ENCODE measurements around the gene ELK4.

GRCh38 chr1:205592443-205593003, 39.3 kb downstream of the ELK4 start:
- TF ChIP-seq, protein P1, sequence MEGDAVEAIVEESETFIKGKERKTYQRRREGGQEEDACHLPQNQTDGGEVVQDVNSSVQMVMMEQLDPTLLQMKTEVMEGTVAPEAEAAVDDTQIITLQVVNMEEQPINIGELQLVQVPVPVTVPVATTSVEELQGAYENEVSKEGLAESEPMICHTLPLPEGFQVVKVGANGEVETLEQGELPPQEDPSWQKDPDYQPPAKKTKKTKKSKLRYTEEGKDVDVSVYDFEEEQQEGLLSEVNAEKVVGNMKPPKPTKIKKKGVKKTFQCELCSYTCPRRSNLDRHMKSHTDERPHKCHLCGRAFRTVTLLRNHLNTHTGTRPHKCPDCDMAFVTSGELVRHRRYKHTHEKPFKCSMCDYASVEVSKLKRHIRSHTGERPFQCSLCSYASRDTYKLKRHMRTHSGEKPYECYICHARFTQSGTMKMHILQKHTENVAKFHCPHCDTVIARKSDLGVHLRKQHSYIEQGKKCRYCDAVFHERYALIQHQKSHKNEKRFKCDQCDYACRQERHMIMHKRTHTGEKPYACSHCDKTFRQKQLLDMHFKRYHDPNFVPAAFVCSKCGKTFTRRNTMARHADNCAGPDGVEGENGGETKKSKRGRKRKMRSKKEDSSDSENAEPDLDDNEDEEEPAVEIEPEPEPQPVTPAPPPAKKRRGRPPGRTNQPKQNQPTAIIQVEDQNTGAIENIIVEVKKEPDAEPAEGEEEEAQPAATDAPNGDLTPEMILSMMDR (IDR thresholded peaks at IDR 0.05): no peak
- no peak for TF ChIP-seq POLR2A (IDR thresholded peaks at IDR 0.05)
